HUES6 (cell line): ENCODE results near the gene KIF12.

Experiments
- H3K27ac ChIP-seq: 2 replicates; pipeline ENCODE4 v1.7.0; 2013; ENCODE audit warnings: low read depth, mild to moderate bottlenecking, low read length, inconsistent platforms
- H3K27me3 ChIP-seq: 2 replicates; pipeline ENCODE4 v1.6.1; 2013; ENCODE audit warnings: low read length; ENCODE audit not compliant: control insufficient read depth, insufficient read depth
- H3K36me3 ChIP-seq: 2 replicates; pipeline ENCODE4 v1.6.1; 2013; ENCODE audit warnings: low read length; ENCODE audit not compliant: control insufficient read depth, insufficient read depth
- H3K4me1 ChIP-seq: 2 replicates; pipeline ENCODE4 v1.6.1; 2013; ENCODE audit warnings: low read length; ENCODE audit not compliant: control insufficient read depth, insufficient read depth
- H3K4me3 ChIP-seq: 2 replicates; pipeline ENCODE4 v1.5.1; 2013; ENCODE audit warnings: low read depth, low read length
- H3K9ac ChIP-seq: one replicate; pipeline ENCODE4 v1.6.1; 2013; ENCODE audit warnings: mild to moderate bottlenecking, low read length
- H3K9me3 ChIP-seq: 2 replicates; pipeline ENCODE4 v1.6.1; 2013; ENCODE audit warnings: low read depth, low read length; ENCODE audit not compliant: control insufficient read depth, insufficient read depth

The KIF12 gene

DNA sequence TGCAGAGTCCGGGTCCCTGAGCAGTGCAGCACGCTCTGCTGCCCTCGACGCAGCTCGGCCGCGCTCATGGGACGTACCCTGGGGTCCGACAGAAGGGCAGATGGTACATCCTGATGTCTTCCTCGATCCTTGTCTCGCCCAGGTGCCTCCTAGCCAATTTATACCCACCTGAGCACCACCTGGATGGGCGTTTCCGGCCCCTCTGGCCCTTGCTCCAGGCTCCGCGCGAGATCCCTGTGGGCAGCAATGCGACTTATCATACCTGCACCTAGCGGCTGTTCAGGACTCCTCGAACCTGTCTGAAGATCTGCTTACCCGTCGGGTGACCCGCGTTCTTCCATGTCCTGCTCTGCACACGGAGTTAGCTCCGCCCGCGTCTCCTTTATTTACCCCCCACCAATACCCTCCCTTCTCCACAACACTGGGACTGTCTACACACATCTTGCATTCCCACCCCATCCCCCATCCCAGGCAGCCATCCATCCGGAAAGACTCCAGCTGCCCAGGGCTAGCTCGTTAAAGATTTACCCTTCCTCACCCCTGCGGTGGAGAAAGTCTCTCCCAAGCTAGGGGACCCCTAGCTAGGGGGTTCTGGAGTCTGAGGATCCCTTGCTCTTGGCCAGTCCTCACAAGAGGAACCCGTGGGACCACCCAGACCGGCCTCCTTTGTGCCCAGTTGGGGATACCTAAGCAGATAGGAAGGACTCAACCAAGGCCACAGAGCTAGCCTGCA lies at the start of gene KIF12:
TSS of gene KIF12 (minus strand) at position 357 of the 733 bp plus-strand sequence. CDS start at position 341, 16 bp downstream.
- Histone ChIP-seq H3K36me3 (no peaks in the 10 kb centered on the region), H3K27me3 (peaks cover 40% of the 10 kb centered on the region), H3K4me3 (peak within 1 kb of the TSS; percentile 62), H3K9ac (peak within 1 kb of the TSS; percentile 31), H3K9me3 (peaks cover 6% of the 10 kb centered on the region; the same call in 1 of the 2 replicates), H3K4me1 (peaks cover 5% of the 10 kb centered on the region; the same call in 1 of the 2 replicates), H3K27ac (no peak within 1 kb of the TSS)

DNA sequence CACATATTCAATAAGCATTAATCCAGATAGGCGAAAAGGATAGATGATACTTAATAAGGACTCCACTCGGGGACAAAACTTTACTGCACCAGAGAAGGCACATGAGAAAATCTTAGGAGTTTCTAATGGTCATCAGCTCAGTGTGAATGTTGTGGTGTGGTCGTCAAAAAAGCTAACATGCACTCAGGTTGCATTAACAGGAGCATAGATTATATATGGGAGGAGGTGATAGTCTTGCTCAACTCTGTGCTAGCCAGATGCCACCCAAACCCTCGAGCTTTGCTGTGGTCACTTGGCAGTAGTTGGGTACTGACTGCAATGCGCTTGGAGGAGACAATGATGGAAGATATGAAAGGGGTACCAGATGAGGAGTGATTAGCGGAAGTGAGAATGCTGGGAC lies 47.6 kb upstream of the KIF12 start:
- Histone ChIP-seq H3K9me3 (no peaks in the 10 kb centered on the region), H3K4me1 (no peaks in the 10 kb centered on the region; the same call in 1 of the 2 replicates), H3K4me3 (no peak overlapping the region), H3K36me3 (no peaks in the 10 kb centered on the region), H3K9ac (no peak overlapping the region), H3K27ac (no peak overlapping the region), H3K27me3 (peaks cover 20% of the 10 kb centered on the region)

DNA sequence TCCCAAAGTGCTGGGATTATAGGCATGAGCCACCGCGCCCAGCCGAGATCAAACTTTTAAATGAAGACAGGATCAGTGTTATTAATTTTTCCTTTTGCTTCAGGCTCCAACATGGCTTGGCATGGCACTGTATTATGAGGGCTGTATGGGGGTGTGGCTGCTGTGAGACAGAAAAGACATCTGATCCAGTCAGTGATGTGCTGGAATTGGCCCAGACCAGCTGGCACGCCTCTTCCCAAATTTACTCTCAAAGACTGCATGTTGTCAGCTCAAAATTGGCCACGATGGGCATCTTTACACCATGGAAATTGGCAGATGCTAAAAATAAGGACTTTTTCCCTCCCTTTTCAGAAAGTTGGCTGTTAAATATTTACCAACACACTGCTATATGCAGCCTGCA lies 44.1 kb upstream of the KIF12 start:
- Histone ChIP-seq H3K9ac (no peak overlapping the region), H3K36me3 (no peaks in the 10 kb centered on the region), H3K4me1 (no peaks in the 10 kb centered on the region; the same call in 1 of the 2 replicates), H3K4me3 (no peak overlapping the region), H3K27ac (no peak overlapping the region), H3K9me3 (no peaks in the 10 kb centered on the region), H3K27me3 (peaks cover 30% of the 10 kb centered on the region)

- H3K36me3 ChIP-seq = no peaks in the 10 kb centered on the region
- H3K27me3 ChIP-seq = peaks cover 27% of the 10 kb centered on the region
- no peak overlapping the region for H3K4me3 ChIP-seq
- H3K9ac ChIP-seq = no peak overlapping the region
- H3K9me3 ChIP-seq = no peaks in the 10 kb centered on the region
- no peak overlapping the region for H3K27ac ChIP-seq
- no peaks in the 10 kb centered on the region; the same call in 1 of the 2 replicates for H3K4me1 ChIP-seq
Measured at GRCh38 chr9:114141553-114142402, 42.7 kb upstream of the KIF12 start.

DNA sequence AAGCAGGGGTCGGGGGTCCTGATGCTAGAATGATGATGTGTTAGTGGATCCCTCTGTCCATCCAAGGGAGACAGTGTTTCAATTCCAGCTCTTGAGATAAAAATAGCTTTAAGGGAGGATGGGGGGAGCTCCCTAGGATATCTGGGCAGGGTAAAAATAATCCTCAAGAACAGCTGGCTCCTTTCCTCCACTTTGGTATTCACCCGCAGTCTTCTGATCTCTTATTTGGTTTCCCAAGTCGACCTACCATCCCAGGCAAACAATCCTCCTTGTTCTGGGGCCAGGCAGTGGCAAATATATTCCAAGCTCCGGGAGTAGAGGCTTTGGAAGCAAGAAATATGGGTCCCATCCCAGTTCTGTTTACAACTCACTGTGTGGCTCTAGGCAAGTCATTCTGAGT lies 41.8 kb upstream of the KIF12 start:
- Histone ChIP-seq H3K27ac (no peak overlapping the region), H3K27me3 (peaks cover 32% of the 10 kb centered on the region), H3K9me3 (no peaks in the 10 kb centered on the region), H3K4me1 (no peaks in the 10 kb centered on the region; the same call in 1 of the 2 replicates), H3K36me3 (no peaks in the 10 kb centered on the region), H3K9ac (no peak overlapping the region), H3K4me3 (no peak overlapping the region)

DNA sequence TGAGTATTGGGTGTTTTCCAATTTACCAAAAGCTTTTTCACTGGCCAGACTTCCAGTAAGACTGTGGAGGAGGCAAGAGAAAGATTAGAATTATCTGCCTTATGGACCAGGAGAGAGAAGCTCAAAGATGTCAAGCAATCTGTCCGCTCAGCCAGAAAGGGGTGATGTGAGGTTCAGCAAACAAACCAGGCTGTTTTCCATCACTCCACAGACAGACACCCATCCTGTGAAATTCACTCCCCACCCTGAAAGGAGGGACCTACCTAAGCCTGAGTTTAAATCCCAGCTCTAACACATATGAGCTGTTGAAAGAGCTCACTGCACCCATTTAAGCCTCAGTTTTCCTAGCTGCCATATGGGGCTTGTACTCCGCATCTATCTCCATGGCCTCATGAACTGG lies 41.3 kb upstream of the KIF12 start:
- H3K4me1 ChIP-seq = no peaks in the 10 kb centered on the region
- H3K27ac ChIP-seq = no peak overlapping the region
- H3K4me3 ChIP-seq = no peak overlapping the region
- peaks cover 36% of the 10 kb centered on the region for H3K27me3 ChIP-seq
- no peak overlapping the region for H3K9ac ChIP-seq
- no peaks in the 10 kb centered on the region for H3K9me3 ChIP-seq
- H3K36me3 ChIP-seq = no peaks in the 10 kb centered on the region

- no peak overlapping the region for H3K27ac ChIP-seq
- no peaks in the 10 kb centered on the region for H3K4me1 ChIP-seq
- H3K9me3 ChIP-seq = no peaks in the 10 kb centered on the region
- H3K36me3 ChIP-seq = no peaks in the 10 kb centered on the region
- no peak overlapping the region for H3K9ac ChIP-seq
- peaks cover 41% of the 10 kb centered on the region for H3K27me3 ChIP-seq
- no peak overlapping the region for H3K4me3 ChIP-seq
Measured at GRCh38 chr9:114139071-114139470, 40.0 kb upstream of the KIF12 start.

DNA sequence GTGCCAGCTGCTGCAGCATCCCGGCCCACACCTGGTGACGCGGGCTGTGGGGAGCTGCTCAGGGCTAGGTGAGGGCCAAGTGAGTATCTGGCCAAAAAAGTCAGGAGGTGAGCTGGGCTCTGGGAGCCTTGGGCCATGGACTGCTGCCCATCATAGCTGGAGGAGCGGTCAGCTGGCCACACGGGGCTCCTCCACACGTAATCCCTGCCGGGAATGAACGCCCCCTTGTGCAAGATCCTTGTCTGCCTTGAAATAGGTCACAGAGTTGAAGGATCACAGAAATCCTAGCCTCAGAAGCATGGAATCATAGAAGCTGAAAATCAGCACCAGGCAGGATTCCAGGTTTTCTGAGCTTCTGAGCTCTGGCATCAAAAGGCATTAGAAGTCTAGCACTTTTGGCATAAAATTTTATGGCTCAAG lies 39.5 kb upstream of the KIF12 start:
- Histone ChIP-seq H3K9ac (no peak overlapping the region), H3K36me3 (no peaks in the 10 kb centered on the region), H3K4me3 (no peak overlapping the region), H3K9me3 (no peaks in the 10 kb centered on the region), H3K27me3 (peaks cover 41% of the 10 kb centered on the region), H3K4me1 (no peaks in the 10 kb centered on the region), H3K27ac (no peak overlapping the region)

DNA sequence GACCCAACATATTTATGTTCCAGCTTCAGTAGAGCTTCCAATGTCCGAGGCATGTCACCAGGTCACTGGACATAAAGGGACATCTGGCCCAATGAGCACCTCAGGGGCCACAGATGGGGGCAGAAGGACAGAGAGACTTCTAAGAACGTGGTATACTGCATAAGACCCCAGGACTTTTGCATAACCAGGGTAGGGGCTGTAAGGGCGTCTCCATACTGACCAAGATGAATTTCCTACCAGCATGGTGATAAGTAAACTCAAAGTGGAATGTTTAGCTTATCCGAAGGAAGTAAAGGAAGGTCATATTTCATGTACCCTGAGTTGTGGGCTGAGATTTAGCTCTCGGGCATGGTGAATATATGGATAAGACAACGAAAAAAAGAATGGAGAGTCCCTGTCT lies 38.7 kb upstream of the KIF12 start:
- Histone ChIP-seq H3K4me3 (no peak overlapping the region), H3K9ac (no peak overlapping the region), H3K27me3 (peaks cover 41% of the 10 kb centered on the region), H3K9me3 (no peaks in the 10 kb centered on the region), H3K4me1 (no peaks in the 10 kb centered on the region), H3K36me3 (no peaks in the 10 kb centered on the region), H3K27ac (no peak overlapping the region)

DNA sequence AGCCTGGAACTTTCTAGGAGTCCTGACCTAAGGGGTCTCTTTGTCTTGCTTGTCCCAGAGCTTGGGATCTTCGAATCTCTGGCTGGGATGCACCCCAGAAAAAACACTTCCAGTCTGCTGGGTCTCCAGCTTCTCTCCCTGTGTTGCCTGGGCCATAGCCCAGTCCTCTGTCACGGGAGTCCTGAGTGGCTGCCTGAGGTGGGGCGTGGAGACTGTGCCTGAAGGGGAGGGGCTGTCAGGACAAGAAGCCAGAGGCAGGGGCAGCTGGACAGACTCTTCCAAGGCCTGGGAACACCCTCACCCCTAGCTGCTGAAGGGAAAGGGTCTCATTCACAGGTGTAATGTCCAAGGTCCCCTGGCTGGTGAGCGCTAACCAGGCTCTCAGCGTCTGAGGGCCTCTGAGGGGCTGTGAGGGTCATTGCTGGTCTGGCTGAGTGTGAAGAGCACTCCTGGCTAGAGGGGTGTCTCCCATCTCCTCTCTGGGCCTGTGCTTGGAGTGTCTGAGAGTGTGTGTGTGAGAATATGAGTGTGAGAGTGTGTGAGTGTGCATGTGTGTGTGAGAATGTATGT lies 35.8 kb upstream of the KIF12 start:
- no peaks in the 10 kb centered on the region for H3K9me3 ChIP-seq
- H3K27ac ChIP-seq = no peak overlapping the region
- H3K9ac ChIP-seq = no peak overlapping the region
- no peaks in the 10 kb centered on the region for H3K36me3 ChIP-seq
- no peak overlapping the region for H3K4me3 ChIP-seq
- H3K27me3 ChIP-seq = peaks cover 17% of the 10 kb centered on the region; the same call in 1 of the 2 replicates
- H3K4me1 ChIP-seq = peaks cover 7% of the 10 kb centered on the region

- H3K9ac ChIP-seq = no peak overlapping the region
- H3K9me3 ChIP-seq = no peaks in the 10 kb centered on the region; the same call in 1 of the 2 replicates
- H3K4me1 ChIP-seq = peaks cover 7% of the 10 kb centered on the region
- no peak overlapping the region for H3K4me3 ChIP-seq
- H3K27me3 ChIP-seq = peaks cover 15% of the 10 kb centered on the region; the same call in 1 of the 2 replicates
- H3K27ac ChIP-seq = no peak overlapping the region
- H3K36me3 ChIP-seq = no peaks in the 10 kb centered on the region
Measured at GRCh38 chr9:114132550-114132918, 33.4 kb upstream of the KIF12 start.
